ENCODE results near the gene FAR2.
"Not testable (repeated sequence)": the region's sequence is repeated elsewhere in the genome, so short reads cannot be mapped to it uniquely, and the experiment has no call there.

FAR2 gene

GRCh38 chr12:29155079-29155478, 6.0 kb downstream of the FAR2 start:
- DNase-seq, result no peak

- DNase-seq, result no peak
Observed at GRCh38 chr12:29157486-29157946, 8.4 kb downstream of the FAR2 start.

- DNase-seq, result no peak
Observed at GRCh38 chr12:29158115-29158763, 9.2 kb downstream of the FAR2 start.

GRCh38 chr12:29159661-29160060, 10.6 kb downstream of the FAR2 start:
- no peak for DNase-seq

- DNase-seq, result no peak
Observed at GRCh38 chr12:29160230-29160629, 11.2 kb downstream of the FAR2 start.

GRCh38 chr12:29163146-29163545, 14.1 kb downstream of the FAR2 start:
- no peak for DNase-seq

- no peak for DNase-seq
Observed at GRCh38 chr12:29164477-29165393, 15.7 kb downstream of the FAR2 start.

GRCh38 chr12:29167445-29167844, 18.4 kb downstream of the FAR2 start:
- DNase-seq, result no peak

- DNase-seq, result no peak
Observed at GRCh38 chr12:29167988-29168387, 18.9 kb downstream of the FAR2 start.

- DNase-seq, result not testable (repeated sequence)
Observed at GRCh38 chr12:29169978-29170377, 20.9 kb downstream of the FAR2 start.

GRCh38 chr12:29170478-29171084, 21.5 kb downstream of the FAR2 start:
- DNase-seq, result not testable (repeated sequence)

- DNase-seq, result no peak
Observed at GRCh38 chr12:29171421-29172258, 22.6 kb downstream of the FAR2 start.

GRCh38 chr12:29176941-29177340, 27.9 kb downstream of the FAR2 start:
- no peak for DNase-seq

- not testable (repeated sequence) for DNase-seq
Observed at GRCh38 chr12:29182247-29182646, 33.2 kb downstream of the FAR2 start.

GRCh38 chr12:29187756-29188155, 38.7 kb downstream of the FAR2 start:
- DNase-seq, result no peak

- no peak for DNase-seq
Observed at GRCh38 chr12:29191267-29191850, 42.3 kb downstream of the FAR2 start.

- no peak for DNase-seq
Observed at GRCh38 chr12:29198901-29199300, 49.8 kb downstream of the FAR2 start.

GRCh38 chr12:29200586-29200985, 51.5 kb downstream of the FAR2 start:
- DNase-seq, result no peak

- DNase-seq, result no peak
Observed at GRCh38 chr12:29201296-29201695, 52.2 kb downstream of the FAR2 start.

GRCh38 chr12:29201746-29202145, 52.7 kb downstream of the FAR2 start:
- no peak for DNase-seq

- DNase-seq, result no peak
Observed at GRCh38 chr12:29204521-29204920, 55.4 kb downstream of the FAR2 start.

GRCh38 chr12:29207120-29207519, 58.0 kb downstream of the FAR2 start:
- no peak for DNase-seq

All from NCI-H1048 (cell line).